Epidermal melanocyte (primary cell): ENCODE results near the gene SMIM27.

Experiments used
- DNase-seq: peaks from one replicate; pipeline ENCODE4 v3.0.0; 2011; ENCODE audit warnings: low spot score; ENCODE audit not compliant: insufficient read length

The SMIM27 gene

DNA sequence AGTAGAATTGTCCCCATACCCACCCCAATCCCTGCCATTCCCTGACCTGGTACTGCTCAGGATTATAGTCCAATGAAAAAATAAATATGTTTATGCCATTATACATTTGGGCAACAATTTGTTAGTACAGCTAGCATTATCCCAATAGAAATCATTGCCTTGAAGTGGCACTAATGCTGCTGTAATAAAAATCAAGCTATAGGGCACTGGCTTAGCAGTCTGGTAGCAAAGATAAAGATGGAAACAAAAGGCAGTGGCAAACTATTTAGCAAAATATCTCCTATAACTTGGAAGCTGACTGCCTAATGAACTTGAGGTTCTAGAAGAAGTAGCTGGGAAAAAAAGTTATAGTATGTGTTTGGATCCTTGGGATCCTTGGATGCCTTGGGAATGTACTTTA lies 2.5 kb downstream of the SMIM27 start:
- no peak for DNase-seq

DNA sequence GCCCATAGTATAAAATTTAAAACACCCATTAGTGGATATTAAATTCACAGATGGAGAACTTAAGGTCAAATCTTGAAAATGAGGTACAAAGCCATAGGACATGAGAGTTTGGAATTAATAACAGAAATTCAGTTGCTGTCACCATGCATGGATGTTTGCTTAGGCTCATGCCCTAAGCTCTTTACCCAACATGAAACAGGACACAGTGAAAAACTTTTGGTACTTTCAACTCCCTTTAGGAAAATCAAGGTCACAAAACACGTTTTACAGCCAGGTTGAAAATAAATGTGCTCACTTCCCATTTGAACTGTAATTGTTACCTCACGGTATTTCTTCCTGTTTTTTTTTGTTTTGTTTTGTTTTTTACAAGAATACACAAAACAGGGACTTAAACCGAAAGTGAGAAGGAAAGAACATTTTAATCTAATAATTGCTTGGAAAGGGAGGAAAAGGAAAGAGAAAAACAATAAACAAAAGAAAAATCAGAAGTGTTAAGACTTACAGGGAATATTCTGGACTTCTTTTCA lies 6.3 kb downstream of the SMIM27 start:
- DNase-seq: no peak

DNA sequence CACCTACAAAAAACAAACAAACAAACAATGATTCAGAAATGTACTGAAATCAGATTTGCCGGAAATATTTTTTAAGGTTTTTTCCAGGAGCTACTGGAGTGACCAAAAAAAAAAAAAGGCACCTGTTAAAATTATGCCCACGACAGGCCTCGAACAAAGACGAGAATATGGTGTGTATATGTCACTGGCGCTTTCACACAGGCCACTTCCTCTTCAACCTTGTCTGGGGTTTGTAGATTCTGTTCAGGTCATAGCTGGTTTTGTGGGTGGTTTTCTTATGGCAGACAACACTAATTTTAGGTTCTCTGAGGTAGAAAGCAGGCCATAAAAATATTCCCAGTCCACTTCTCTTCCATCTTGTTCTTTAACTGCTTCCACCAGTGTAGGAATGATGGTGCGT lies 13.8 kb downstream of the SMIM27 start:
- no peak for DNase-seq

DNA sequence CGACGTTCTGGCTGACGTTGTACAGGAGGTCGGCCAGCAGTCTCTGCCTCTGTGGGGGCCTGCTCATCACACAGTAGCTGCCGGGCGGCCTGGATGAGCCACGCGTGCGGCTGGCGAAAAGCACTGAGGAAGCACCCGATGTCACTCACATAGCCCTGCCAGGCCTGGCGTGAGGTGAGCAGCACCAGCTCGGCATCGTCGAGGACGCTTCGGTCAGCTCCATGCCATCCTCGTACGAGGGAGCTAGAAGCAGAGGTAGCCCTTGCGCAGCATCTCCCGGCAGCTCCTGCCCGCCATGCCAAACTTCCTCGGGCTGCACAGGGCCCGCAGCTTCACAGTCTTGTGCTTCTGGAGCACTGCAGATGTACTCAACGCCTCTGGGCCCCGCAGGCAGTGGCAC lies 14.6 kb downstream of the SMIM27 start:
- DNase-seq: no peak

DNA sequence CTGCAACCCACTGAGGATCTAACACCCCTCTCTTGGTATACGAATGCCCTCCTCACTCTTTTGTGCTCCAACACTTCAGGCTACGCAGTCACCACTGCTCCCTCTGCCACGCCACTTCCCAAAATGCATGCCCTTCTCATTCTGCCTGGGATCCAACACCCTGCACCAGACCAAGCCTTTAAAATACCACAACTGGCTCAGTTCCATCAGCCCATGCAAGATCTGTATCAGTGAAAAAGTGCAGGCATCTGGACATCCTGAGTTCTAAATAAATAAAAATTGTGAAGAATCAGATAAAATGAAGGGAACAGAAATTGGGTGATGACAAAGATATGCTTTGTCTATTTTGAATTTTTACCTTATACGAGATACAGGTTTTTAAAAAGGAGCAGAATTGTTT lies 18.1 kb downstream of the SMIM27 start:
- no peak for DNase-seq

DNA sequence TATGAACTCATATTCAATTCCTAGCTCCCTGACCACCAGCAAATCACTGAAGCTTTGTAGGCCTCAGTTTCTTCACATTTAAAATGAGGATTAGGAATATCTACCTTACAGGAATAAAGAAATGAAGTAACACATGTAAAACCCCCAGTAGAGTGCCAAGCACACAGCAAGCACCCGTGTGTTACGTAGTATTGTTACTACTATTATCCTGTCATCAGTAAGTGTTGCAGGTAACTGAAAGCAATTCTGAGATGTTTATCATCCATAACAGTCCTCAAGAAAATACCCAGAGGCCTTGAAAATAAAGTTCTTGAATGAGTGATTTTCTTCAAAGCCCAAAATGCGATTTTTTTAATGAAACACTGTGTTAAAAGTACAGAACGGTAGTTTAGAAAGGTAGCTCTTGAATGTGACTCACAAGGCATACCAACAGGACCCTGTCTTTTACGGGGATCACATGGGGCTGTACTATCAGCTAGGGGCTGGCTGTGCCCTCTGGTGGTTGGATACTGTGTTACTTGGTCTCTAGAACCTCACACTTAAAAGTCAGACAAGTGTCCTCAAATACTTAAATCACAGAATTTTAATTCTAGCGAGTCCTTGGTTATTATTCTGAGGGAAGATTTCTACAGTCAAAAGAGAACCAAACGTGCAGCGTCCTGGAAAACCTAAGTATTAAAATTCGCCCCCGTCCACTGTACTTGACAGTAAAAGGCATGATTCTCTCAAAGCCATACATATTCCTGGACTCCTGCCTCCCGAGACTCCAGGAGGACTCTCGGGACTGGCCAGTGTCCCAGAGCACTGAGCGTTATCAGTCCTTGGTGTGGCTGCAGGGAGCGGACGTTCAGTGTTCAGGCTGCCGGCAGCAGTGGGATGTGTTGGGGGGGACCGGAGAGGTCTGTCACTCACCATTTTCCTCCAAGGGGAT lies 20.1 kb downstream of the SMIM27 start:
- DNase-seq: peak; percentile 75

DNA sequence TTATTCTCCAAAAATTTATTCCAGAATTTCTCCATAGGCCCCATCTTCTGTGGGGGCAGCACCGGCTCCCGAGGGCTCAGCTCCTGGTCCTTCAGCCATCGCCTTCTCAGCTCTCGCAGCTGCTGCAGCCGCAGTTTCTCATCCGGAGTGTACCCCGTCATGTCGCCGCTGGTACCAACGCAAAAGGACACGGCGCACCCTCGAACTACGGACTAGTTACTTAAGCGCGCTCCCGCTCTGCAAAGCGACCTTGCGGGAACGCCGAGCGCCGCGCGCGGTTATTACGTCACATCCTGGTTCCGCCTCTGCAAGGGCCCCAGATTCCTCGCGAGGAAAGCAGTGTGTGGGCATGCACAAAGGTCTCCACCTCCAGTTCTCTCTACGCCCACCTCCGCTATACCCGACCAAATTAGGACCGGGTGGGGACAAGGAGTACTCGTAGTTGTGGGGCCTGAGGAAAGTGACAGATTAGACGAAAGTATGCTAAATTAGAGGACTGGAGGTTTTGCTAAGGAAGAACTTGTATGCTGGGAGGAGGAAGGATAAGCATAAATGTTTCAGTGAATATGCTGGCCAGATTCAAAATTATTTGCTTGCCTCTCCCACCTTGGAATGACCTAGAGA lies 20.9 kb downstream of the SMIM27 start, which contains the start of gene NDUFB6:
Gene NDUFB6 (minus strand): TSS at position 260 of the 624 bp plus-strand sequence. CDS start 99 bp downstream, at position 161.
- DNase-seq: peak; percentile 91

DNA sequence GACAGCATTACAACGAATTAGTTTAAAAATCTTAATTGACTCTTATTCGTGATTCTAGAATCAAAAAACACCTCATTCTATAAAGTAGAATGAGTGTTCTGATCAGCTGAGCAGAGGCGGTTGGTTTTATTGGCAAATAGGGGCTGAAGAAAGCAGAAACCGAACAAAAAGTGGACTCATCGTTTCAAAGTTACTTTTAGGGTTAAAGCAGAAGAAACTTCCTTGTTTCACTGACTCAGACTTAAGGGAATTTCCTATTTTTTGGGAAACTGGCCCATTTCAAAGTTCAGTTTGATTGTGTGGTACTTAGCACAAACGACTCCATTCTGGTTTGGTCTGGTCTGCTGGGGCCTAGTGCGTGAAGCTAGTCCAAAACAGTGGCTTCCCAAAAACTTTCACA lies 21.7 kb downstream of the SMIM27 start:
- DNase-seq: no peak

DNA sequence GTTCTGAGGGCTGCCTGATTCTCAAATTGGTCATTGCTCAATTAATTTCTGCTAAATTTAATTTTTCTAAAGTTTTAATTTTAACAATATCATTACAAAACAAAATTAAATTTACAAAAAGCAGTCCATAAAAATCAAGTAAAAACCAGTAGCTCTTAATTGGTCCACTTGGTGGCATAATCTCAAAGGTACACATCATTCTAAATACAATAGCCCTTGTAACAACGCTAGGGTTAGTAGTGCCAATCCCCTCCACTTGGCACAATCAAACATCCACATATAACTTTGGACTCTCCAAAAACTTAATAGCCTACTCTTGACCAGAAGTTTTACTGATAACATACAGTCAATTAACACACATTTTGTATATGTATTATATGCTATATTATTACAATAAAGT lies 22.7 kb downstream of the SMIM27 start:
- DNase-seq: no peak

DNA sequence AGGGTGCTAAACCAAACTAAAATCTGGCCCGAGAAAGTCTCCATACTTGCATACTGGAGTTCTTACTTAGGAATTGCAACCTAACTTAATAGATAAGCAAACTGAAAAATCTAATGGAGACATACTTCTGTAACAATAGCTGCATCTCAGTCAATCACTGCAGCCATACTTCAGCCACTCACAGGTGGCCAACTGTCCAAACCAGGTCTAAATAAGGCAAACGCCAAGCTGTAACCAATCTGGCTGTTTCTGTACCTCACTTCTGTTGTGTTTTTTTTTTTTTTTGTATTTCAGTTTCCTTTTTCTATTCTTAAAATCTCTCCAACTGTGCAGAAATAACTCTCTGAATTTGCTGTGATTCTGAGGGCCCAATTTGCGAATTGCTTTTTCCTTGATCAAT lies 25.2 kb downstream of the SMIM27 start:
- no peak for DNase-seq

DNA sequence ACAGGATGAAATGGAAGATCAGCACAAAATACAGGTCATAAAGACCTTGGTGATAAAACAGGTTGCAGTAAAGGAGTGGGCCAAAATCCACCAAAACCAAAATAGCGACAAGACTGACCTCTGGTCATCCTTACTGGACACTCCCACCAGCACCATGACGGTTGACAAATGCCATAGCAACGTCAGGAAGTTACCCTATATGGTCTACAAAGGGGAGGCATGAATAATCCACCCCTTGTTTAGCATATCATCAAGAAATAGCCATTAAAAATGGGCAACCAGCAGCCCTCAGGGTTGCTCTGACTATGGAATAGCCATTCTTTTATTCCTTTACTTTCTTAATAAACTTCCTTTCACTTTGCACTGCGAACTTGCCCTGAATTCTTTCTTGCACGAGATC lies 26.8 kb downstream of the SMIM27 start:
- no peak for DNase-seq

DNA sequence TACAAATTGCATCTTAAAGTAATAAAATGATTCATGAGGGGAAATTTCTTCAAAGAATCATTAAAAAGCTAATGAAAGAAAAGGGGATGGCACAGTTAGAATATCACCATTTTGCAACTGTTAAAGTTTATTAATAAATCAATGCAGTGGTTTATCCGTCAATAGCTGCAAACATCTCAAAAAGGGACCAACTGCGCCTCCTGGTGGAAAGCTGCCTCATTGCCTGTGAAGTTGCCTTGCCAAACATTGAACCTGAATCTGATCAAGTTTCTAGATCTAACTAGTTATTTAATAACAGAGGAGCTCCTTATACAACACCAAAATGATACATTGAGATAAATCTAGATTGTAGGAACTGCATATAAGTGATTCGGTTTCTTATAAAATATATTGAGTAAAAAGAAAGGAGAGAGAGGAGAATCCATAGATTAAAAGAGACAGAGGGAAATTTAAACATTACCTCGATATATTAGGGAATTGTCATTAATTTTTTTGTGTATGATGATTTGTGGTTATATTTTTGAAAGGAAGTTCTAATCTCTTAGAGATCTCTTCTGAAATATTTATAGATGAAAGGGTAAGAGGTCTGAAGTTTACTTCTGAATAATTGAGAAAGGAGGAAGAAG lies 27.7 kb downstream of the SMIM27 start:
- DNase-seq: no peak

DNA sequence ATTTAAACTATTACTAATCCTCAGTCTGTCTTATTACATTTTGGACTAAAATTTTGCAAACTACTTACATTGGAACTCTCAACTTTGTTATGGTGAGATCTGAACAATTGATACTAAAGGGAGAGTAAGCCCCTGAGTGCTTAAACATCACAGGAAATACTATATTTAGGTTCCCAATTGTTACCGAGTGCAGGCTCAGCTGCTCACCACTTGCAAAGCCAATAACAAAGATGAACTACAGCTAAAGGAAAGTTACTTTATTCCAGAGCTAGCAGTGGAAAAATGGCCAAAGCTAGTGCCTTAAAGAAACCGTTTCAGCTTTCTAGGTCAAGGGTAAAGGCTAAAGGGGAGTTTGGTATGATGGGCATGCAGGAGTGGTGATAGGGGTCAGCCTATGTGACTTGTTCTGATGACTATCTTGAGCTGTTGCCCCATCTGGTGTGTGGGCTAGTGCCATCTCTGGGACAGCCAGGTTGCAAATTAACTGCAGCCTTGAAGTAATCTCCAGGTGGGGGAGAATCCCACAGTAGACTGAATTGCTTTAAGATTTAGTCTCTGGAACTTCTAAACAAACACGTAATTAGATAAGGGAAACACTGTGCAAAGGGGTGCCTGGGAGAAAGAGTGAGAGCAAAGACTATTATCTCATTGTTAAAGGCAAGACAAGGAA lies 28.6 kb downstream of the SMIM27 start:
- no peak for DNase-seq

DNA sequence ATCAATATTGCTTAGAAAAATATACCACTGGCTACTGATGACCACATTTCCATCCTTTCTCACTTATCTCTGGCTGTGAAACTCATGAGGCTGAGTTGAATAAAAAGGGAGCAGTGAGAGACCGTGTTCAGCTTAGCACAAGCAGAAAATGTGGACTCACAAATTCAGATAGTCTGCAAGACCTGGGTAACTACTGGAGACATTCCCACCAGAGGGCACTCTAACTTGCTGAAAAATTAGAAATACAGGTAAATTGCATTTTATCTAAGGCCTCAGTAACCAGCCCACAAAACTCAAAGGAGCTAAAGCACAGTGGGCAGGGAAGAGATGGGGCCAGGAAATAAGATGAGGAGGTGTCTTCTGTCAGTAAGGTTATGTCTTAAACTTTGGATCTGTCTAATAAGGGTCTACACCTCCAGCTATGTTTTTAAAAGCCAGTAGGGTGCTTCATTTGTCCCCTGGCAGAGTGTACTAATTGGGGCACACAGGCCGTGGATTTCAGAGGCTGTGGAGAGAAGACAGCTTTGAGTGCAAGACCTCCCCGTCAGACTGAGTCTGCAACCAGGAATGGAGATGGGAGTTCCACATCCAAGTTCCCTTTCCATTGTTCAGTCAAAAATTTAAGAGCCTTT lies 29.5 kb downstream of the SMIM27 start:
- DNase-seq: no peak

DNA sequence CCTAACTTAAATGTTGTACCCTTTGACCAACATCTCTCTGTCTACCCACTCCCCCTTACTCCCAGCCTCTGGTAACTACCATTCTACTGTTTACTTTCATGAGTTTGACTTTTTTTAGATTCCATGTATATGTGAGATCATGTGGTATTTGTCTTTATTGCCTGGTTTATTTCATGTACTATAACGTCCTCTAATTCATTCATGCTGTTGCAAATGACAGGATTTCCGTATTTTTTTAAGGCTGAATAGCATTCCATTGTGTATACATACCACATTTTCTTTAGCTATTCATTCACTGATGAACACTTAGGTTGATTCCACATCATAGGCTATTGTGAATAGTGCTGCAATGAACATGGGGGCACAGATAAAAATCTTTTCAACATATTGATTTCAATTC lies 32.7 kb downstream of the SMIM27 start:
- no peak for DNase-seq

DNA sequence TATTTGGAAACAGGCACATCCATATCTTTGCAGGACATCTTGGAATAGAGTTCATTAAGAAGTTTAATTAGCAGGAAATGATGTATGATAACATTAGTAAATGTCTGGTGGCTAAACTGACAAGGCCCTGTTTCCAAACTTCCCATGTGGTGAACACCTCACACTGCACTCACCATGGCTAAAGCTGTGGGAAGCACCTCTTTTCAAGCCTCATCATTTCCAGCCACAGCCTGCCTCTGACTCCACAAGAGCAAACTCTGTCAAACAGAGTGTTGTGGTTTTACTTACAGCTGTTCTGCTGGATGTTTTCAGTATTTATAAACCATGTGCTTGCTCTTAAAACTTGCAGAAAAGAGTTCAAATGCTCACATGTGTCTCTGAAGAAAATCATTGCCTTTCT lies 35.8 kb downstream of the SMIM27 start:
- DNase-seq: no peak

DNA sequence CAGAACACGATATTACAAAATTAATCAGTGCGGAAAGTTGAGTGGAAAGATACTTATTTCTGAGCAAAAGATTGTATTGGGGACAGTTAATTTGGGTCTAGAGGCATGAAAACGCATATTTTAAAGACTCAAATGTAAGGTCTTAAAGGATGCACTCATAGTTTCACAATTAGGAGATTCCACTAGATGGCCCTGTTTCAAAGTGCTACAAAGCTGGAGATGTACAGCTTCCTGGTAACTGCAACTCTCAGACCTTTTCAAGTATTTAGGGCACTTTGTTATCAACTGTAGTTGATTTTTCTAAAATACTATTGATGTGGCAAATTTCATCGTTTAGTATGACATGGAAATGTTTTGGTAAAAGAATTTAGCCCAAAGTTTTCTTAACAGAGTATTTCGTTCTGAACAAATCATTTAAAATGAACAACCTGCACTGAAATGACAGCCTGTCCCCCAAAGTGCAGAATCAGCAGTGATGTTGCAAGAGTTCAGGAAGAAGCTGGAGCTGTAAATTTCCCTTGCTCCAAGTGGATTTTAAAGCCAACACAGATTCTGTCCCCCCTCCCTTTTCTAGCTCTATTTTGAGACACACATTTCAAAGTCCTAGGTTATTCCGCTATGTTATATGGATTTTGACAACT lies 37.1 kb downstream of the SMIM27 start:
- peak; percentile 78 for DNase-seq

DNA sequence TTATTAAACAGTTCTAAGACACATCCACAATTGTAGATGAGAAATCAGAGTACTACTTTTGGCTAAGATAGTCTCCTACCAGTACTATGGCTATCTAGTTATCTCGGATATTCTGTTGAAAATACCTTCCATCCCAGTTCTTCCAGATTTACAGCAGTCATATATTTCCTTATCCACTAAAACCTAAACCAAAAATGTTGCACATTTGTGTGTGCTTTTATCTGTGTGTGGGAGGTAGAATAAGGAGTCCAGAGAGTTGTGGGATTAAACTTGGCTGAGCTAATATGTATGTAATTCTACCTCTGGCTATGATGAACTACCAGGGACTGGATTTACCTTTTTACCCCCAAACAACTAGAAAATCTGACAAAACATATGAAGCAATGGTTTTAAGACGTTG lies 38.3 kb downstream of the SMIM27 start:
- DNase-seq: no peak

DNA sequence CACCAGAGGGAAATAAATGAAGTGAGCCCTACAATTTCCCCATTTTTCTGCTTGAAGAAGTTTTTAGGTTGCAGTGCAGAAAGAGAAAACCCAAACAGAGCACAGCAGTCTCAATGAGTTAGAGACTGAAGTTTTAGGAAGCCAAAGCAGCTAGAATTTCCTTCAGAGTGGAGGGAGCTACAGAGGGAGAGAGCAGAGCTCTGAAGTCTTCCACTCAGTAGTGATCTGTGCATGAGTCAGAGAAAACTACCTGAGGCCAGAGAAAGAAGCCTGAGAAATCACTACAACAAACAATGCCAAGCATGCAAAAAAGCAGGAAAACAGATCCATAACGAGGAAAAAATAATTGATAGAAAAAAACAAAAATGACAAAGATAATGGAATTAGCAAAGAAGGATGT lies 38.8 kb downstream of the SMIM27 start:
- DNase-seq: no peak

DNA sequence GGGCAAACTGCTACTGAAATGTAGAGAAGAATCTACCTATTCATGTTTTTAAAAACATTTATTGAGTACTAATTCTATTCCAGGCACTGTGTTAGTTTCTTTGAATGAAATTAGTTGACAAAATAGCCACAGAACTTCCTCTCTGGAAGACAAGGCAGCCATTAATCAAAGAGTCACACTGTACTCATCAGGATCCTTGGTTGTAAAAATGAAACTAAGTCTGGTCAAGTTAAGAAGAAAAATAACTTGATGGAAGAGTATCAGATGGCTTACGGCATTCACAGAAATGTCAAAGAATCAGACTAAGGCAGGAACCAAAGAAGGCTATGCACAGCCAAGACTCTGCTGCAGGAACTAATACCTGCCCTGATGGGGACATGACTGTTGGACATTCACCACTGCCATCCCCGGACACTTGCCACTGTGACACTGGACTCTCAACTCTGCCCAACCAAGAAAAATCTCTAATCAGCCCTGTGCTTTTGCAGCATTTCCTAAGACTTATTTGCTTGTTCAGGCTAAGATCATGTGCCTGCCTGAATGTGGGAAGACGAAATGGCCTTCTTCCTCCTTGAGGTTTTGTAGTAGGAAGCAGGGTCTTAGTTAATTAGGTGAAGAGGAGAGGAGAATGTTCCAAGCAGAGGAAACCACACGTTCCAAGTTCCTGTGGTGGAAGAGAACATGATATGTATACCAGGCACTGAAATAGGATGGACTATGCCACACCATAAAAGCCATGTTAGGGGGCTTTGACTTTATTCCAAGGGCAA lies 44.2 kb downstream of the SMIM27 start:
- DNase-seq: no peak
